BLaER1 (cell line): ENCODE results near the gene ANKRD65.
"Not testable (repeated sequence)": the region's sequence is repeated elsewhere in the genome, so short reads cannot be mapped to it uniquely, and the experiment has no call there.

Source experiments
- H3K27ac ChIP-seq: shearing (Covaris generic); formaldehyde crosslinking; 2 replicates; pipeline ENCODE4 v1.8.1; 2022
- H3K27me3 ChIP-seq: shearing (Covaris generic); formaldehyde crosslinking; 2 replicates; pipeline ENCODE4 v1.8.1; 2022
- H3K36me3 ChIP-seq: shearing (Covaris generic); formaldehyde crosslinking; 2 replicates; pipeline ENCODE4 v1.8.1; 2022
- H3K4me1 ChIP-seq: shearing (Covaris generic); formaldehyde crosslinking; 2 replicates; pipeline ENCODE4 v1.8.1; 2022
- H3K4me2 ChIP-seq: shearing (Covaris generic); formaldehyde crosslinking; 2 replicates; pipeline ENCODE4 v1.8.1; 2022
- H3K4me3 ChIP-seq: shearing (Covaris generic); formaldehyde crosslinking; 2 replicates; pipeline ENCODE4 v1.8.1; 2022
- H3K9ac ChIP-seq: shearing (Covaris generic); formaldehyde crosslinking; 2 replicates; pipeline ENCODE4 v1.8.1; 2022
- H3K9me3 ChIP-seq: shearing (Covaris generic); formaldehyde crosslinking; 2 replicates; pipeline ENCODE4 v1.8.1; 2022
- H4K20me1 ChIP-seq: shearing (Covaris generic); formaldehyde crosslinking; 2 replicates; pipeline ENCODE4 v1.8.1; 2022
- Cebpa-rat ChIP-seq: shearing (Covaris generic); IDR thresholded peaks from 2 replicates; pipeline ENCODE4 v1.8.1; 2022

ANKRD65 gene

GRCh38 chr1:1430992-1431844 lies 10.1 kb upstream of the ANKRD65 start:
- Histone ChIP-seq H4K20me1 (peaks cover 4% of the 10 kb centered on the region), H3K4me1 (peaks cover 77% of the 10 kb centered on the region), H3K36me3 (no peaks in the 10 kb centered on the region), H3K9me3 (no peaks in the 10 kb centered on the region), H3K4me3 (0 out of 2 replicates have a peak overlapping the region, but pooled peaks have one; percentile 75), H3K4me2 (peak overlapping the region; percentile 100), H3K27me3 (no peaks in the 10 kb centered on the region), H3K9ac (peak overlapping the region; percentile 82), H3K27ac (peak overlapping the region; percentile 94)
- no peak for TF ChIP-seq Cebpa-rat

- H3K36me3 ChIP-seq = no peaks in the 10 kb centered on the region
- H3K4me2 ChIP-seq = peak overlapping the region; percentile 82
- H3K9ac ChIP-seq = peak overlapping the region; percentile 56; the same call in 1 of the 2 replicates
- H3K27ac ChIP-seq = peak overlapping the region; percentile 82
- TF ChIP-seq Cebpa-rat = no peak
- no peaks in the 10 kb centered on the region for H3K27me3 ChIP-seq
- no peak overlapping the region for H3K4me3 ChIP-seq
- no peaks in the 10 kb centered on the region for H3K9me3 ChIP-seq
- no peaks in the 10 kb centered on the region for H4K20me1 ChIP-seq
- H3K4me1 ChIP-seq = peaks cover 81% of the 10 kb centered on the region
Measured at GRCh38 chr1:1430114-1430982, 9.3 kb upstream of the ANKRD65 start.

GRCh38 chr1:1429671-1430073 lies 8.6 kb upstream of the ANKRD65 start:
- peaks cover 81% of the 10 kb centered on the region for H3K4me1 ChIP-seq
- H3K9ac ChIP-seq = 0 out of 2 replicates have a peak overlapping the region, but pooled peaks have one; percentile 56
- no peaks in the 10 kb centered on the region for H4K20me1 ChIP-seq
- TF ChIP-seq Cebpa-rat = no peak
- H3K27me3 ChIP-seq = no peaks in the 10 kb centered on the region
- H3K4me2 ChIP-seq = peak overlapping the region; percentile 82
- H3K9me3 ChIP-seq = no peaks in the 10 kb centered on the region
- no peaks in the 10 kb centered on the region for H3K36me3 ChIP-seq
- H3K4me3 ChIP-seq = no peak overlapping the region
- H3K27ac ChIP-seq = peak overlapping the region; percentile 82; the same call in 1 of the 2 replicates

- not testable (repeated sequence) for H3K4me3 ChIP-seq, H3K36me3 ChIP-seq, H3K9ac ChIP-seq, H4K20me1 ChIP-seq, H3K27me3 ChIP-seq, H3K27ac ChIP-seq, H3K9me3 ChIP-seq
- Histone ChIP-seq H3K4me1 (peaks cover 76% of the 10 kb centered on the region), H3K4me2 (peak overlapping the region; percentile 82; the same call in 1 of the 2 replicates)
Measured at GRCh38 chr1:1428967-1429366, 7.9 kb upstream of the ANKRD65 start.

- no peaks in the 10 kb centered on the region for H3K27me3 ChIP-seq
Measured at GRCh38 chr1:1428174-1428573, 7.1 kb upstream of the ANKRD65 start.

GRCh38 chr1:1427820-1428148 lies 6.7 kb upstream of the ANKRD65 start:
- Histone ChIP-seq H3K36me3 (no peaks in the 10 kb centered on the region), H4K20me1 (no peaks in the 10 kb centered on the region), H3K9ac (no peak overlapping the region), H3K4me3 (no peak overlapping the region), H3K27me3 (no peaks in the 10 kb centered on the region), H3K4me2 (no peak overlapping the region), H3K4me1 (peaks cover 74% of the 10 kb centered on the region), H3K27ac (no peak overlapping the region), H3K9me3 (no peaks in the 10 kb centered on the region)
- no peak for TF ChIP-seq Cebpa-rat

More at GRCh38 chr1:1428174-1428573, 7.1 kb upstream of the ANKRD65 start:
- Histone ChIP-seq H3K9me3 (no peaks in the 10 kb centered on the region), H3K36me3 (no peaks in the 10 kb centered on the region), H3K27ac (no peak overlapping the region), H3K4me3 (no peak overlapping the region), H3K9ac (no peak overlapping the region), H3K4me1 (peaks cover 74% of the 10 kb centered on the region), H4K20me1 (no peaks in the 10 kb centered on the region), H3K4me2 (no peak overlapping the region)
- no peak for TF ChIP-seq Cebpa-rat

- Histone ChIP-seq H3K4me3 (peak overlapping the region; percentile 61), H3K27me3 (no peaks in the 10 kb centered on the region), H3K4me1 (peaks cover 74% of the 10 kb centered on the region), H3K9me3 (no peaks in the 10 kb centered on the region), H3K9ac (no peak overlapping the region), H3K36me3 (no peaks in the 10 kb centered on the region), H4K20me1 (no peaks in the 10 kb centered on the region), H3K27ac (no peak overlapping the region), H3K4me2 (peak overlapping the region; percentile 97)
- TF ChIP-seq Cebpa-rat = no peak
Measured at GRCh38 chr1:1427106-1427819, 6.2 kb upstream of the ANKRD65 start.

GRCh38 chr1:1426496-1427105 lies 5.5 kb upstream of the ANKRD65 start:
- H3K27me3 ChIP-seq = no peaks in the 10 kb centered on the region
- H3K36me3 ChIP-seq = no peaks in the 10 kb centered on the region
- H3K27ac ChIP-seq = peak overlapping the region; percentile 91
- H3K4me3 ChIP-seq = peak overlapping the region; percentile 61
- peaks cover 74% of the 10 kb centered on the region for H3K4me1 ChIP-seq
- no peak for TF ChIP-seq Cebpa-rat
- H3K9ac ChIP-seq = peak overlapping the region; percentile 77
- peak overlapping the region; percentile 97 for H3K4me2 ChIP-seq
- no peaks in the 10 kb centered on the region for H3K9me3 ChIP-seq
- H4K20me1 ChIP-seq = no peaks in the 10 kb centered on the region

GRCh38 chr1:1425753-1426495 lies 4.8 kb upstream of the ANKRD65 start:
- Histone ChIP-seq H3K4me2 (peak overlapping the region; percentile 97), H3K36me3 (no peaks in the 10 kb centered on the region), H3K9ac (peak overlapping the region; percentile 77), H3K27ac (peak overlapping the region; percentile 91), H3K9me3 (no peaks in the 10 kb centered on the region), H4K20me1 (no peaks in the 10 kb centered on the region), H3K4me1 (peaks cover 74% of the 10 kb centered on the region), H3K27me3 (no peaks in the 10 kb centered on the region), H3K4me3 (peak overlapping the region; percentile 61)
- no peak for TF ChIP-seq Cebpa-rat
